ENCODE measurements around the gene KRTAP5-6. TPM values are rescaled to one million over a fixed set of nuclear protein-coding genes. Genes with fewer than 3 reads are reported as not detected.

Gene KRTAP5-6
- not detected in 2 replicates for total RNA-seq

GRCh38 chr11:1696608-1697570, at the start of gene KRTAP5-6:
TSS of gene KRTAP5-6 (plus strand) at chr11:1697195. CDS start at chr11:1697246, 51 bp downstream.

Other genes with a start within 250 kb of the KRTAP5-6 start
- gene MOB2, start 210.4 kb upstream of the KRTAP5-6 start, total RNA-seq: 32.4 and 34.5 TPM in 2 replicates
- 0.21 and 0.96 TPM in 2 replicates for gene DUSP8, start 124.9 kb upstream of the KRTAP5-6 start, total RNA-seq
- not detected in 2 replicates for gene KRTAP5-1, start 111.9 kb upstream of the KRTAP5-6 start, total RNA-seq
- gene KRTAP5-2, start 98.9 kb upstream of the KRTAP5-6 start, total RNA-seq: not detected in 2 replicates
- gene KRTAP5-3, start 88.7 kb upstream of the KRTAP5-6 start, total RNA-seq: not detected in 2 replicates
- not detected in 2 replicates for gene KRTAP5-4, start 75.1 kb upstream of the KRTAP5-6 start, total RNA-seq
- not detected in 2 replicates for gene KRTAP5-5, start 67.4 kb upstream of the KRTAP5-6 start, total RNA-seq
- 1.2 and 1.9 TPM in 2 replicates for gene IFITM10, start 53.4 kb downstream of the KRTAP5-6 start, total RNA-seq
- 288 and 574 TPM in 2 replicates for gene CTSD, start 66.7 kb downstream of the KRTAP5-6 start, total RNA-seq
- 1.9 and 2.8 TPM in 2 replicates for gene SYT8, start 137.8 kb downstream of the KRTAP5-6 start, total RNA-seq
- gene TNNI2, start 141.8 kb downstream of the KRTAP5-6 start, total RNA-seq: not detected in 2 replicates
- gene LSP1, start 155.9 kb downstream of the KRTAP5-6 start, total RNA-seq: not detected in 2 replicates
- not detected in 2 replicates for gene PRR33, start 194.7 kb downstream of the KRTAP5-6 start, total RNA-seq
- gene TNNT3, start 222.5 kb downstream of the KRTAP5-6 start, total RNA-seq: 0.96 TPM in 1 of 2 replicates, not detected in the other